HCT116 (cell line): Measurements from ENCODE around the gene TMEM200C. TPM values are rescaled to one million over a fixed set of nuclear protein-coding genes. Genes with fewer than 3 reads are reported as not detected.

Experiments used
- ATAC-seq: fragments of 200-7000 bp; cut with Tn5 transposase; 2 replicates; pipeline ENCODE4 v1.9.1; 2020; ENCODE audit warnings: mild to moderate bottlenecking, moderate library complexity
- BruUV-seq: library from RNA; stranded (reverse); fragments of 400-500 nt; replicated peaks from 2 replicates; lab custom pipeline; 2021; lab: Mats Ljungman, UMichigan
- CTCF ChIA-PET: fragments of 300-600 bp; sonication (Branson Sonifier 250); formaldehyde crosslinking; loops from one replicate; lab custom pipeline; 2021; ENCODE audit warnings: antibody characterized with exemption; lab: Charles Lee
- POLR2A ChIA-PET: fragments of 300-600, 350-600 bp; sonication (Branson Sonifier 250); formaldehyde crosslinking; loops from one replicate; lab custom pipeline; 2021; ENCODE audit warnings: antibody characterized with exemption; lab: Charles Lee
- RAD21 ChIA-PET, 2 experiments: fragments of 300-600 bp; sonication (Branson Sonifier 250); formaldehyde crosslinking; loops; one replicate each; lab custom pipeline; 2023; ENCODE audit warnings: low total read pairs in 2 of 2; ENCODE audit not compliant: uncharacterized antibody in 2 of 2, unreplicated experiment in 2 of 2, low non-redundant PET in 1 of 2; lab: Charles Lee
- DNase-seq: peaks from one replicate; pipeline ENCODE4 v3.0.0-alpha.2; 2010; ENCODE audit warnings: low read depth, low spot score
- H2AFZ ChIP-seq: fragments of 200-600 bp; shearing (Covaris generic), sonication (generic); 2 replicates; pipeline ENCODE4 v1.6.1; 2017; ENCODE audit warnings: low read depth, mixed run types, mixed read lengths, antibody characterized with exemption, low read length; ENCODE audit not compliant: poor library complexity, severe bottlenecking
- H3K27ac ChIP-seq: 2 replicates; pipeline ENCODE4 v1.5.1; 2012; ENCODE audit warnings: low read depth, low read length
- H3K27me3 ChIP-seq: fragments of 200-600 bp; sonication (generic); 2 replicates; pipeline ENCODE4 v1.6.1; 2016; ENCODE audit warnings: mixed run types, low read length, mixed read lengths; ENCODE audit not compliant: insufficient read depth
- H3K36me3 ChIP-seq, 2 experiments: fragments of 200-500 bp in 1 of 2; fragments of 200-600 bp in 1 of 2; sonication (Bioruptor generic) in 1 of 2; sonication (generic) in 1 of 2; 2 replicates each; pipeline versions ENCODE4 v1.5.1 to v1.6.1; 2014 to 2016; ENCODE audit warnings: low read length in 2 of 2, inconsistent platforms in 1 of 2, mixed read lengths in 1 of 2, mixed run types in 1 of 2; ENCODE audit not compliant: insufficient read depth in 2 of 2, control insufficient read depth in 1 of 2
- H3K4me1 ChIP-seq, 2 experiments: fragments of 200-600 bp in 1 of 2; sonication (generic) in 1 of 2; 2 replicates each; pipeline versions ENCODE4 v1.5.1 to v1.6.1; 2012 to 2017; ENCODE audit warnings: low read length in 2 of 2, inconsistent platforms in 1 of 2, mild to moderate bottlenecking in 1 of 2, mixed read lengths in 1 of 2, mixed run types in 1 of 2, moderate library complexity in 1 of 2; ENCODE audit not compliant: insufficient read depth in 2 of 2, control insufficient read depth in 1 of 2
- H3K4me2 ChIP-seq: fragments of 200-600 bp; sonication (generic); 2 replicates; pipeline ENCODE4 v1.6.1; 2017; ENCODE audit warnings: mixed run types, low read length, mixed read lengths
- H3K4me3 ChIP-seq, 2 experiments: fragments of 200-600 bp in 1 of 2; sonication (generic) in 1 of 2; replicated peaks in 1 of 2; 2 replicates each; pipeline ENCODE4 v1.5.1; 2011 to 2016; ENCODE audit warnings: low read length in 2 of 2, control low read depth in 1 of 2, low read depth in 1 of 2, mild to moderate bottlenecking in 1 of 2, mixed read lengths in 1 of 2, mixed run types in 1 of 2
- H3K79me2 ChIP-seq: fragments of 200-600 bp; sonication (generic); 2 replicates; pipeline ENCODE4 v1.6.1; 2017; ENCODE audit warnings: mild to moderate bottlenecking, mixed run types, low read length, moderate library complexity, mixed read lengths; ENCODE audit not compliant: insufficient read depth
- H3K9ac ChIP-seq: fragments of 200-600 bp; sonication (generic); 2 replicates; pipeline ENCODE4 v1.6.1; 2016; ENCODE audit warnings: low read length, mixed read lengths
- H3K9me2 ChIP-seq: fragments of 200-600 bp; sonication (generic), shearing (Covaris generic); 2 replicates; pipeline ENCODE4 v1.6.1; 2017; ENCODE audit warnings: mixed run types, mild to moderate bottlenecking, moderate library complexity; ENCODE audit not compliant: insufficient read depth
- H3K9me3 ChIP-seq, 2 experiments: fragments of 200-500 bp in 1 of 2; fragments of 200-600 bp in 1 of 2; sonication (Bioruptor generic) in 1 of 2; sonication (generic) in 1 of 2; 2 replicates each; pipeline ENCODE4 v1.6.1; 2014 to 2017; ENCODE audit warnings: low read length in 2 of 2, mixed read lengths in 2 of 2, inconsistent platforms in 1 of 2, low read depth in 1 of 2, mild to moderate bottlenecking in 1 of 2, mixed run types in 1 of 2, moderate library complexity in 1 of 2; ENCODE audit not compliant: control insufficient read depth in 1 of 2, insufficient read depth in 1 of 2
- H4K20me1 ChIP-seq: fragments of 200-600 bp; sonication (generic), shearing (Covaris generic); 2 replicates; pipeline ENCODE4 v1.6.1; 2017; ENCODE audit warnings: mixed run types, mild to moderate bottlenecking, moderate library complexity; ENCODE audit not compliant: insufficient read depth
- CBX3 ChIP-seq: IDR thresholded peaks from 2 replicates; pipeline ENCODE4 v1.6.1; 2012; ENCODE audit warnings: low read depth
- CEBPB ChIP-seq: IDR thresholded peaks from 2 replicates; pipeline ENCODE4 v1.6.1; 2012; ENCODE audit warnings: low read depth
- EGR1 ChIP-seq: IDR thresholded peaks from 2 replicates; pipeline ENCODE4 v1.6.1; 2012; ENCODE audit warnings: low read depth
- ELF1 ChIP-seq: IDR thresholded peaks from 2 replicates; pipeline ENCODE4 v1.6.1; 2012; ENCODE audit warnings: low read depth, borderline replicate concordance
- POLR2A ChIP-seq: IDR thresholded peaks from 2 replicates; pipeline ENCODE4 v1.7.0; 2011; ENCODE audit warnings: borderline replicate concordance; ENCODE audit not compliant: insufficient read depth, insufficient read length; ENCODE audit errors: extremely low read depth
- SP1 ChIP-seq: IDR thresholded peaks from 2 replicates; pipeline ENCODE4 v1.6.1; 2012; ENCODE audit warnings: low read depth
- SRF ChIP-seq: IDR thresholded peaks from 2 replicates; pipeline ENCODE4 v1.6.1; 2012; ENCODE audit warnings: low read depth
- TCF7L2 ChIP-seq: IDR thresholded peaks from 2 replicates; pipeline ENCODE4 v1.7.0; 2011; ENCODE audit warnings: borderline replicate concordance, inconsistent platforms; ENCODE audit not compliant: insufficient read depth, insufficient read length; ENCODE audit errors: extremely low read depth
- ZNF274 ChIP-seq: fragments of 200-500 bp; sonication (Bioruptor generic); IDR thresholded peaks from 2 replicates; pipeline ENCODE4 v1.6.1; 2014; ENCODE audit warnings: mild to moderate bottlenecking, low read depth, low read length, inconsistent platforms
- intact Hi-C: fragments of 100-400 bp; cut with micrococcal nuclease; formaldehyde crosslinking; loops from 2 replicates; pipeline ENCODE4 v1.10.0; 2022
- total RNA-seq: library from RNA; stranded (reverse); gene quantifications from one replicate; pipeline ENCODE4 v1.2.1, GENCODE V29; 2021; ENCODE audit not compliant: unreplicated experiment
- TF ChIP-seq, protein P1 (sequence below): IDR thresholded peaks from 2 replicates; pipeline ENCODE4 v1.6.1; 2012; ENCODE audit warnings: low read depth
- TF ChIP-seq, protein P2 (sequence below): IDR thresholded peaks from 2 replicates; pipeline ENCODE4 v1.6.1; 2012
- TF ChIP-seq, protein P3 (sequence below), 3 experiments: fragments of 200-600 bp in 1 of 3; sonication (generic) in 1 of 3; IDR thresholded peaks in 2 of 3; conservative IDR thresholded peaks in 1 of 3; 2 replicates each; pipeline ENCODE4 v1.5.1; 2012 to 2017; ENCODE audit warnings: low read depth in 2 of 3, low read length in 2 of 3, antibody characterized with exemption in 1 of 3, borderline replicate concordance in 1 of 3, control low read depth in 1 of 3, mild to moderate bottlenecking in 1 of 3, mixed read lengths in 1 of 3, mixed run types in 1 of 3, moderate library complexity in 1 of 3; ENCODE audit not compliant: insufficient read depth in 1 of 3

TMEM200C gene
- total RNA-seq, 1 experiment from 2014 or later, result not detected

DNA sequence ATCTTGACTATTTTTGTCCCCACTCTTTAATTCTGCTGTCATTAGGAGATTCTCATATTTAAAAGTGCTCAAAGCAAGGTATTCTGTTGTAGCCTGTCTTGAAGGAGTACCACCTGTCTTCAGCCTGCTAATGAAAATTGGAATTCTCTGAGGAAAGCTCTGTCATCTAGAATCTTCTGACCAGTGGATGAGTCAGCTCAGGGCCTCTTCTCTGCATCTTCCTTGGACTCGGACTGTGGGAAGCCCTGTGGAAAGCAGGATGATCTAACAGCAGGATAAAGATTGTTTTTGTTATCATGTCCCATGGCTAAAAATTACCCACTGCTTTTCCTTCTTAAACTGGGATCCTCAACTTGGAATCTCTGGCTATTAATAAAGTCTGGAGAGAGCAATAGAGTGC lies 18.7 kb upstream of the TMEM200C start:
- Histone ChIP-seq H3K79me2 (no peaks in the 10 kb centered on the region), H2AFZ (no peak overlapping the region), H3K9me3 (peaks cover 10 to 43% of the 10 kb centered on the region in 2 experiments; a peak in 2 of 4 replicates), H3K9ac (no peak overlapping the region), H3K4me3 (no peak overlapping the region), H3K27me3 (no peaks in the 10 kb centered on the region), H4K20me1 (no peaks in the 10 kb centered on the region), H3K27ac (no peak overlapping the region), H3K4me1 (no peaks in the 10 kb centered on the region), H3K4me2 (no peak overlapping the region), H3K36me3 (no peaks in the 10 kb centered on the region), H3K9me2 (no peaks in the 10 kb centered on the region)
- intact Hi-C loops, result no loop called here
- no peak for DNase-seq
- no peak for ATAC-seq
- ChIA-PET CTCF (no interaction called here), RAD21 (no interaction called here), POLR2A (no interaction called here)
- BruUV-seq, result no TSS peak
- TF ChIP-seq, protein P1, sequence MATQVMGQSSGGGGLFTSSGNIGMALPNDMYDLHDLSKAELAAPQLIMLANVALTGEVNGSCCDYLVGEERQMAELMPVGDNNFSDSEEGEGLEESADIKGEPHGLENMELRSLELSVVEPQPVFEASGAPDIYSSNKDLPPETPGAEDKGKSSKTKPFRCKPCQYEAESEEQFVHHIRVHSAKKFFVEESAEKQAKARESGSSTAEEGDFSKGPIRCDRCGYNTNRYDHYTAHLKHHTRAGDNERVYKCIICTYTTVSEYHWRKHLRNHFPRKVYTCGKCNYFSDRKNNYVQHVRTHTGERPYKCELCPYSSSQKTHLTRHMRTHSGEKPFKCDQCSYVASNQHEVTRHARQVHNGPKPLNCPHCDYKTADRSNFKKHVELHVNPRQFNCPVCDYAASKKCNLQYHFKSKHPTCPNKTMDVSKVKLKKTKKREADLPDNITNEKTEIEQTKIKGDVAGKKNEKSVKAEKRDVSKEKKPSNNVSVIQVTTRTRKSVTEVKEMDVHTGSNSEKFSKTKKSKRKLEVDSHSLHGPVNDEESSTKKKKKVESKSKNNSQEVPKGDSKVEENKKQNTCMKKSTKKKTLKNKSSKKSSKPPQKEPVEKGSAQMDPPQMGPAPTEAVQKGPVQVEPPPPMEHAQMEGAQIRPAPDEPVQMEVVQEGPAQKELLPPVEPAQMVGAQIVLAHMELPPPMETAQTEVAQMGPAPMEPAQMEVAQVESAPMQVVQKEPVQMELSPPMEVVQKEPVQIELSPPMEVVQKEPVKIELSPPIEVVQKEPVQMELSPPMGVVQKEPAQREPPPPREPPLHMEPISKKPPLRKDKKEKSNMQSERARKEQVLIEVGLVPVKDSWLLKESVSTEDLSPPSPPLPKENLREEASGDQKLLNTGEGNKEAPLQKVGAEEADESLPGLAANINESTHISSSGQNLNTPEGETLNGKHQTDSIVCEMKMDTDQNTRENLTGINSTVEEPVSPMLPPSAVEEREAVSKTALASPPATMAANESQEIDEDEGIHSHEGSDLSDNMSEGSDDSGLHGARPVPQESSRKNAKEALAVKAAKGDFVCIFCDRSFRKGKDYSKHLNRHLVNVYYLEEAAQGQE, result no peak
- TF ChIP-seq CEBPB (no peak), EGR1 (no peak), SP1 (no peak), TCF7L2 (no peak), SRF (no peak), ELF1 (no peak), ZNF274 (no peak), POLR2A (no peak), CBX3 (no peak)
- TF ChIP-seq, protein P2, sequence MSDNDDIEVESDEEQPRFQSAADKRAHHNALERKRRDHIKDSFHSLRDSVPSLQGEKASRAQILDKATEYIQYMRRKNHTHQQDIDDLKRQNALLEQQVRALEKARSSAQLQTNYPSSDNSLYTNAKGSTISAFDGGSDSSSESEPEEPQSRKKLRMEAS, result no peak
- TF ChIP-seq, protein P3, sequence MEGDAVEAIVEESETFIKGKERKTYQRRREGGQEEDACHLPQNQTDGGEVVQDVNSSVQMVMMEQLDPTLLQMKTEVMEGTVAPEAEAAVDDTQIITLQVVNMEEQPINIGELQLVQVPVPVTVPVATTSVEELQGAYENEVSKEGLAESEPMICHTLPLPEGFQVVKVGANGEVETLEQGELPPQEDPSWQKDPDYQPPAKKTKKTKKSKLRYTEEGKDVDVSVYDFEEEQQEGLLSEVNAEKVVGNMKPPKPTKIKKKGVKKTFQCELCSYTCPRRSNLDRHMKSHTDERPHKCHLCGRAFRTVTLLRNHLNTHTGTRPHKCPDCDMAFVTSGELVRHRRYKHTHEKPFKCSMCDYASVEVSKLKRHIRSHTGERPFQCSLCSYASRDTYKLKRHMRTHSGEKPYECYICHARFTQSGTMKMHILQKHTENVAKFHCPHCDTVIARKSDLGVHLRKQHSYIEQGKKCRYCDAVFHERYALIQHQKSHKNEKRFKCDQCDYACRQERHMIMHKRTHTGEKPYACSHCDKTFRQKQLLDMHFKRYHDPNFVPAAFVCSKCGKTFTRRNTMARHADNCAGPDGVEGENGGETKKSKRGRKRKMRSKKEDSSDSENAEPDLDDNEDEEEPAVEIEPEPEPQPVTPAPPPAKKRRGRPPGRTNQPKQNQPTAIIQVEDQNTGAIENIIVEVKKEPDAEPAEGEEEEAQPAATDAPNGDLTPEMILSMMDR (IDR thresholded peaks at IDR 0.05 in 2 of 3, conservative IDR thresholded peaks at IDR 0.05 in 1 of 3; ENCODE audit: borderline replicate concordance in 1 of 3, insufficient read depth in 1 of 3, low read depth in 2 of 3, low read length in 2 of 3), result no peak
